Peyer's patch (tissue), 4 donors: ENCODE results near the gene LAMTOR4.
A peak's percentile ranks its signal among the peaks of the same experiment; 100 is the strongest.

ENCODE experiments used
- CTCF ChIP-seq, 6 experiments: fragments of 450-650 bp in 4 of 6; fragments of 200-600 bp in 2 of 6; sonication (generic) in 1 of 6; IDR thresholded peaks; one replicate each; pipeline ENCODE4 v1.5.1; 2017 to 2019; ENCODE audit warnings: antibody characterized with exemption in 6 of 6, mild to moderate bottlenecking in 3 of 6, moderate library complexity in 1 of 6
- POLR2A ChIP-seq, 2 donors: fragments of 450-650 bp; IDR thresholded peaks; one replicate each; pipeline ENCODE4 v1.5.1; 2017; ENCODE audit warnings: antibody characterized with exemption in 2 of 2, mild to moderate bottlenecking in 2 of 2, moderate library complexity in 2 of 2

GRCh38 chr7:100126239-100126930 lies 22.3 kb upstream of the LAMTOR4 start:
- TF ChIP-seq CTCF (IDR thresholded peaks at IDR 0.05): peak in 2 of 6 experiments; percentile 9 to 18
- TF ChIP-seq POLR2A (IDR thresholded peaks at IDR 0.05): no peak
